ENCODE data around the gene HIPK3.

Gene HIPK3

GRCh38 chr11:33344611-33345010 lies 87.4 kb downstream of the HIPK3 start:
- TF ChIP-seq GATA3 (IDR thresholded peaks at IDR 0.05; ENCODE audit: low read depth, low read length) (no peak), GATA2 (IDR thresholded peaks at IDR 0.05; ENCODE audit: low read depth, low read length) (no peak)

DNA sequence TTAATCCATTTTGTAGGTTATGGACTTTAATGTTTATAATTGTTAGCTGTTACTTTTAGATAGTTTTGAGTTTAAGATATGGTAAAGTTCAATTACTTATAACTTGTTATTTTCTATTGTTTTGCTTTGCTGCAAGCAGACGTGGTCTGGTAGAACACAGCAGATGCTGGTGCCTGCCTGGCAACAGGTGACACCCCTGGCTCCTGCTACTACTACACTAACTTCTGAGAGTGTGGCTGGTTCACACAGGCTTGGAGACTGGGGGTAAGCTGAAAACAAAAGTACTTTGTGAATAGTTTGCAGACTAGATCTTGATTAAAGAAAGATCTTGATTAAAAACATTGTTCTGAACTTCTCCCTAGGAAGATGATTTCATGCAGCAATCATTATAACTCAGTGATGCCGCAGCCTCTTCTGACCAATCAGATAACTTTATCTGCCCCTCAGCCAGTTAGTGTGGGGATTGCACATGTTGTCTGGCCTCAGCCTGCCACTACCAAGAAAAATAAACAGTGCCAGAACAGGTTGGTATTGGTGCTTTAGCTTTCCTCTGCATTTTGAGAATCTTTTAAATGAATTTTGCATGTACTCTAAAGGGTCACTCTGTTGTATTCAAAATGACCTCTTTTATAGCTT lies 90.4 kb downstream of the HIPK3 start:
- TF ChIP-seq GATA2 (IDR thresholded peaks at IDR 0.05; ENCODE audit: low read depth, low read length), result no peak

- no peak for TF ChIP-seq GATA2 (IDR thresholded peaks at IDR 0.05; ENCODE audit: low read depth, low read length)
- TF ChIP-seq GATA3 (IDR thresholded peaks at IDR 0.05; ENCODE audit: low read depth, low read length), result no peak
Measured at GRCh38 chr11:33350287-33350686, 93.1 kb downstream of the HIPK3 start.

DNA sequence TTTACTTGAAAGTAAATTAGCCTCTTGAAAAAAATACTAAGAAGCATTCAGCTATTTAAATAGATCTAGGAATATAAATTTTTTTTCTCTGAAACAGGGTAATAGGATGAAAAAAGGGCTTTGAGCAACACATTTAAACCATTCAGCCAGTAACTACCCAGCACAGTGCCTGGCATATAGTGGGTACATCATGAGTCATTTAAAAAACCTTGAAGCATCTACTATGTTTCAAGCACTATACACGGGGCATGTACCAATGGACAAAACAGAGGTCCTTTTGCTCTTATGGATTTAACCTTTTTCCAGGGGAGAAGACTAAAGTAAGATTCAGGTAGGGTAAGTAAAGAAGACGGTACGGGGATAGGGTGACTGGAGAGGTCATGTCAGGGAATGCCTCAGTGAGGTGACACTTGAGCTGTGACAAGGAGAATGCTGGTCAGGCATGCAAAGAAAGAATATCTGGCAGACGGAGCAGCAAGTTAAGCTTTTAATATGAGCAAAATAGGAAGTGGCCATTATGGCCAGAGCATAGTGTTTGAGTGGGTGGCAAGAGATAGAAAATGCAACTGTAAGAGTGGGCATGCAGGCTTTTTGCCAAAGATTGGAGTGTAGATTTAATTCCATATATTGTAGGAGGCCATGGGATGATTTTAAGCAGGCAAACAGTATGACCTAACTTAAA lies 101.1 kb downstream of the HIPK3 start:
- no peak for TF ChIP-seq GATA3 (IDR thresholded peaks at IDR 0.05; ENCODE audit: low read depth, low read length)
- TF ChIP-seq GATA2 (IDR thresholded peaks at IDR 0.05; ENCODE audit: low read depth, low read length), result no peak

DNA sequence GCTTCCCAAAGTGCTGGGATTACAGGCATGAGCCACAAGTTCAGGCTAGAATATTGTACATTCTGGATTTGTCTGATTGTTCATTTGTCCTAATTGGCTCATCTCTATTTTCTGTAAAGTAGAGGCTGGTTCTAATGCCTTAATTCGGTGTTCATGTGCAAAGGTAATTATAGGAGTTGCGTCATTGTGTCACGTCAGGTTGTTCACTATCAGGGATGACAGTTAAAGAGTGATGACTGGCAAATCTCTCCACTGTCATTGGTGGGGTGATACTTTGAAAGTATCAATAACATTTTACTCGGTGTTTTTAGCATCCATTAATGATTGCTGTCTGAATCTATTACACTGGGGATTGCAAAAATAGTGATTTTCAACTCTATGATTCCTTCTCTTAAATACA lies 103.5 kb downstream of the HIPK3 start:
- TF ChIP-seq GATA2 (IDR thresholded peaks at IDR 0.05; ENCODE audit: low read depth, low read length), result no peak
- TF ChIP-seq GATA3 (IDR thresholded peaks at IDR 0.05; ENCODE audit: low read depth, low read length), result no peak

GRCh38 chr11:33362051-33362910 lies 105.1 kb downstream of the HIPK3 start:
- no peak for TF ChIP-seq GATA2 (IDR thresholded peaks at IDR 0.05; ENCODE audit: low read depth, low read length)

GRCh38 chr11:33366918-33367317 lies 109.7 kb downstream of the HIPK3 start:
- no peak for TF ChIP-seq GATA2 (IDR thresholded peaks at IDR 0.05; ENCODE audit: low read depth, low read length)
- no peak for TF ChIP-seq GATA3 (IDR thresholded peaks at IDR 0.05; ENCODE audit: low read depth, low read length)

GRCh38 chr11:33368931-33369330 lies 111.8 kb downstream of the HIPK3 start:
- TF ChIP-seq GATA2 (IDR thresholded peaks at IDR 0.05; ENCODE audit: low read depth, low read length) (no peak), GATA3 (IDR thresholded peaks at IDR 0.05; ENCODE audit: low read depth, low read length) (no peak)

DNA sequence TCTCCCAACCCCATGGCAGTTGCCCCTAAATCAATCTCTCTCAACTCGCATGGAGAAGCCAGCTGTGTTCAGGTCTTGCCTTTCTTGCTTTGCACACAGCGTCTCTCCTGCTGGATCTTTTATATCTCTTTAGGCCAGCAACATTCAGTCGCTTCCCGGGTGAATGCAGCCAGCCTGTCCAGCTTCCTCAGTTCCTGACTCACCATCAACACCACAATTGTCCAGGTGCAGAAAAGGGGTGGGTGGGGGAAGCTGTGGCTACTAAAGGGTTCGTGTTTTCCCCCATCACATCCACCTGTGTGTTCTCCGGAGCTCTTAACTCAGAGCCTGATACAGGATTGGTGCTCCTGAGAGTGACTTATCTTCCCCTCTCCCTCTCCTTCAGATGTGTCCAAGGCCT lies 116.5 kb downstream of the HIPK3 start:
- TF ChIP-seq GATA3 (IDR thresholded peaks at IDR 0.05; ENCODE audit: low read depth, low read length) (no peak), GATA2 (IDR thresholded peaks at IDR 0.05; ENCODE audit: low read depth, low read length) (no peak)

DNA sequence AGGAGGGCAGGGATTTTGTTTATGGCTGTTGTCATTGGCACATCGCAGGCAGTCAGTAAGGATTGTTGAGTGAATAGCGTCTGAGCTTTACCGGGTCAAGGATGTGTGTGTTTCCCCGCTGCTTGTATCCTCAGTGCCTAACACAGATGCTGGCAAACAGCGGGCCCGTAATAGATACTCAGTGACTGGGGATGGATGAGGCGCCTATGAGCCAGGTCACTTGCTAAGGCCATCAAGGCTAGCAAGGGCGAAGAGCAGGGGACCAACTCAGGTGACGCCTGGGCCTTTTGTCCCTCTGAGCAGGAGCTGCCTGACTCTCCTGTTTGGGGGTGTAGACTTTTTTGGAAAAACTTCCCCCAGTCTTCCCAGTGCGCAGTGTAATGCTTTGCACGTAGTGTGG lies 118.1 kb downstream of the HIPK3 start:
- no peak for TF ChIP-seq GATA2 (IDR thresholded peaks at IDR 0.05; ENCODE audit: low read depth, low read length)
- TF ChIP-seq GATA3 (IDR thresholded peaks at IDR 0.05; ENCODE audit: low read depth, low read length), result no peak

DNA sequence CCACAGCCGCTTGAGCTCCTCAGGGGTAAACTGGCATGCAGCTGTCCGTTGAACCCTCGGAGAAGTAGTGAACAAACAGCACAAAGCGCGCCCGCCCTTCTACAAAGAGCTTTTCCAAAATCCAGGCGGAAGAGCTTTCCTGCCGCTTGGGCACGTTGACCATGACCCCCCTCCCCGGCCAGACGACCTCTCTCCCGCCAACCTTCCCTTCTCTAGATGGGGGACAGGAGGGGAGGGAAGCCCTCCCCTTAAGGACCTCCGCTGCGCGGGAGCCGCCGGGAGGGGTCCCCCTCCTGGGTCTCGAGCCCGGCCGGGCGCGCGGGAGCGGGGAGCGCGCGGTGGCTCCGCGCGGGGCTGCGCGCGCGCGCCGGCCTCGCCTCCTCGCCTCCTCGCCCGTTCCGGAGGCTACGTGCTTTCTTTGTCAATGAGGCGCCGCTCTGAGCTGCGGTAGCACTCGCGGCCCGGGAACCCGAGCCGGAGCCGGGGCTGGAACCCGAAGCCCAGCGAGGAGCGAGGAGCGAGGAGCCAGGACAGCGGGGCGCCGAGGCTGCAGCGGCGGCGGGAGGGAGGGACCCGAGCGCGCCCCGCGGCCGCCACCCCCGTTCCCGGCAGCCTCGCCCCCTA lies 118.6 kb downstream of the HIPK3 start, which contains the start of gene KIAA1549L:
Gene KIAA1549L (plus strand): TSS at position 421 of the 624 bp plus-strand sequence.
- TF ChIP-seq GATA3 (IDR thresholded peaks at IDR 0.05; ENCODE audit: low read depth, low read length) (no peak), GATA2 (IDR thresholded peaks at IDR 0.05; ENCODE audit: low read depth, low read length) (no peak)

DNA sequence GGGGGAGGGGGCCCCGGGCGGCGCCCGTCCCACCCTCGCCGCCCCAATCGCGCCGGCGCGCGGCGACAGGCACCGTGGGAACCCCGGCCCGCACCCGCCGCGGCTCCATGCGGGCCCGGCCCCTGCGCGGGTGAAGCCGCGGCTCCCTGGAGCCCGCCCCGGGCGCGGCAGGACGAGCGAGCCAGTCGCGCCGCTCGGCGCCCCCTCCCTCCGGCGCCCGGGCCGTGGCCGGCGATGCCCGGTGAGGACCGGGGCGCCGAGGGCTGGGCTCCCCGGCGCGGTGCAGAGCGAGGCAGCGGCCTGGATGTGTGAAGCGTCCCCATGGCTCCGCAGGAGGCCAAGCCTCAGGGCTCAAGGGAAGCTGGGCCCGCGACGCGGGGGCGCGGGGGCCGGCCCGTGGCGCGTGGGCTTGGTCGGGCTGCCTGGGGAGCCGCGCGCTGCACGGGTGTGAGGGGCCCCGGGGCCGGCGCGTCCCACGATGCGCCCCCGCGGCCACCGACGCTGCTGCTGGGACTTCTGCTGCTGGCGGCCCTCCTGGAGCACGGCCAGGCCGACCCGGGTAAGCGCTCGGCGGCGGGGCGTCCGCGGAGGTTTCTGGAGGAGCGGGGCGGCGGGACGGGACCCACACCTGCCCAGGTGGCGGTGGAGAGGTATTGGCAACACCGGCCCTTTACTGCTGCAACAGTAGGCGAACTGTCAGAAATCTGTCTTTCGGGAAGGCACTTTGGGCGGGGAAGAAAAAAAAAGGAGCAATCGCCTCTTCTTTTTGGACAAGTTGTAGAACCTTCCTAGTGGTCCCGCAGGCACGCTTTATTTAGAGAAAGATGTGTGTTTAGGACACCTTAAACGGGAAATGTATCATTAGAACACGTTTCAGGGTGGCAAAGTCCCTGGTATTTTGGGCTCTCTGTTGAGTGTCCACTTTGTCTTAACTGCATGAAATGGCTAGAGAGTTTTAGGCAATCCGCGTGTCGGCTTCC lies 119.4 kb downstream of the HIPK3 start:
- TF ChIP-seq GATA2 (IDR thresholded peaks at IDR 0.05; ENCODE audit: low read depth, low read length) (no peak), GATA3 (IDR thresholded peaks at IDR 0.05; ENCODE audit: low read depth, low read length) (no peak)

Measured in SH-SY5Y (cell line).